Uterus (tissue), 2 donors: Measurements from ENCODE around the gene FOXA2.

Experiments
- CTCF ChIP-seq, 4 experiments: fragments of 200-600 bp in 2 of 4; fragments of 450-650 bp in 2 of 4; sonication (generic) in 2 of 4; IDR thresholded peaks; one replicate each; pipeline ENCODE4 v1.5.1; 2016 to 2019; ENCODE audit warnings: antibody characterized with exemption in 4 of 4, mild to moderate bottlenecking in 2 of 4, moderate library complexity in 1 of 4
- POLR2A ChIP-seq, 2 donors: fragments of 450-650 bp; IDR thresholded peaks; one replicate each; pipeline ENCODE4 v1.6.1; 2016; ENCODE audit warnings: antibody characterized with exemption in 2 of 2, mild to moderate bottlenecking in 1 of 2, moderate library complexity in 1 of 2

- TF ChIP-seq CTCF (IDR thresholded peaks at IDR 0.05) = no peak
- no peak for TF ChIP-seq POLR2A (IDR thresholded peaks at IDR 0.05)
Measured at GRCh38 chr20:22575737-22576136, 8.6 kb downstream of the FOXA2 start.
